HG02763 (cell line): Measurements from ENCODE around the gene ZNF493.
A peak's percentile ranks its signal among the peaks of the same experiment; 100 is the strongest.

Source experiments
- ATAC-seq: cut with Tn5 transposase; IDR thresholded peaks from one replicate; pipeline ENCODE4 v1.9.1; 2021; ENCODE audit warnings: mild to moderate bottlenecking, moderate library complexity; ENCODE audit not compliant: unreplicated experiment

The ZNF493 gene

DNA sequence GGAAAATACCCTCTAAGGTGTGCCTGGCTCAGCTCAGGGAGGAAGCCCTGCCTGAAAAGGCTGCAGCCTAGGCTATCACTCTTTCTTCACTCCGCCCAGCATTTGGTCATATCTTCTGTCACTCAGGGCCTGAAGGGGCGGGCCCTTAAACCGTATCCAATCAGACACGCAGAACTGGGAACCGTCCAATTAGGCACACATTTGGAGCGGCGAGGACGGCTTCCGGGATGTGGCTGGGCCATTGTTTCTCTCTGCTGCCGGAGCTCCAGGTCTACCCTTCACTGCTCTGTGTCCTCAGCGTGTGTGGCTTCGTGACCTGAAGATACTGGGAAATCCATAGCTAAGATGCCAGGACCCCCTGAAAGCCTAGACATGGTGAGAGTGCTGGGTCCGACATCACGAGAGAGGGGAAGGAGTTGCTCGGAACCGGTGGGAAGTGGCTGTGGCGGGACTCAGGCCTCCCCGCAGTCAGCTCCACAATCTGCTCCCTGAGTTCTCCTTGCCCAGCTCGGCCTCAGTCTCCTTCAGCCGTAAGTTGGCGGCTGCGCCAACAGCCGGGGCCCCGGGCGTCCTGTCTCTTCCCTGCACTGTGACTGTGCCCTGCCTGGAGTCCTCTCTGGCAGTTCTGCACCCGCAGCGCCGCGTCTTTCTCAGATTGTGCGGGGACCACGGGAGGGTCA, at the start of gene ZNF493:
Gene ZNF493 (plus strand): TSS at position 241 of the 680 bp plus-strand sequence. CDS start 105 bp downstream, at position 346.
- peak; percentile 99 for ATAC-seq

DNA sequence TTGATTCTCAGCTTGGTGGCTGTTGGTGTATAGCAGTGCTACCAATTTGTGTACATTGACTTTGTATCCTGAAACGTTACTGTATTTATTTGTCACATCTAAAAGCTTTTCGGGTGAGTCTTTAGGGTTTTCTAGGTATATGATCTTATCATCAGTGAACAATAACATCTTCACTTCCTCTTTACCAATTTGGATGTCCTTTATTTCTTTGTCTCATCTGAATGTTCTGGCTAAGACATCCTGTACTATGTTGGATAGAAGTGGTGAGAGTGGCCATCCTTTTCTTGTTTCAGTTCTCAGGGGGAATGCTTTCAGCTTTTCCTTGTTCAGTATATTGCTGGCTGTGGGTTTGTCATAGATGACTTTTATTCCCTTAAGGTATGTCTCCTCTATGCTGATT, 44.1 kb upstream of the ZNF493 start:
- ATAC-seq: no peak

DNA sequence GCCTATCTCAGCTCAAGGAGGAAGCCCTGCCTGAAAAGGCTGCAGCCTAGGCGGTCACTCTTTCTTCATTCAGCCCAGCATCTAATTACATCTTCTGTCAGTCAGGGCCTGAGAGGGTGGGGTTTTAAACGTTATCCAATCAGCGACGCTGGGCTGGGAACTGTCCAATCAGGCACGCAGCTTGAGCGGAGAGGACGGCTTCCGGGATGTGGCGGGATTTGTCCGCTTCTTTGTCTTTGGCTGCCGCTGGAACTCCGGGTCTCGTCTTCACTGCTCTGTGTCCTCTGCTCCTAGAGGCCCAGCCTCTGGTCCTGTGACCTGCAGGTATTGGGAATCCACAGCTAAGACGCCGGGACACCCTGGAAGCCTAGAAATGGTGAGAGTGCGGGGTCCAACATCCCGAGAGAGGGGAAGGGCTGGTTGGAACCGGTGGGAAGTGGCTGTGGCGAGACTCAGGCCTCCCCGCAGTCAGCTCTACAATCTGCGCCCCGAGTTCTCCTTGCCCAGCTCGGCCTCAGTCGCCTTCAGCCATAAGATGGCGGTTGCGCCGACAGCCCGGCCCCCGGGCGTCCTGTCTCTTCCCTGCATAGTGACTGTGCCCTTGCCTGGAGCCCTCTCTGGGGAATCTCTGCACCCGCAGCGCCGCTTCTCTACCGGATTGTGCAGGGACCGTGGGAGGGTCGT, 38.0 kb upstream of the ZNF493 start, which contains the start of gene ZNF738:
Gene ZNF738 (plus strand): TSS at position 233 of the 684 bp plus-strand sequence. CDS start 141 bp downstream, at position 374.
- peak; percentile 98 for ATAC-seq

DNA sequence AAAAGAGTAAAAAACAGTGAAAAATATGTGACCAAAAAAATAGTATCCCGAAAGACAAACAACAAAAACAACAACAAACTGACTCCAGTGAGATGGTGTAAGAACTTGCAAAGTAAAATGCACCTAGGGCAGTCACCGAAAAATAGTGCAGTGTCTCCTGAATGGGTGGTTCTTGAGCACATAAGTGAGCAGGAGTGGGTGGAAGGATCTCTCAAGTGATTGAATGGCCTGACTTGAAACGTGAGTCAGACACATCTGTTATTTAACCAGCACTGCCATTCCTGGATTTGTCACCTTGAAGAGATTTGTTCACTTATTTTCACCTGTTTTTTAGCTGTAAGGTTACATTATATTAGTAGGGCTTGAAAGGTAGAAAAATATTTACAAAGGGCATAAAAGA, 34.6 kb upstream of the ZNF493 start:
- no peak for ATAC-seq

DNA sequence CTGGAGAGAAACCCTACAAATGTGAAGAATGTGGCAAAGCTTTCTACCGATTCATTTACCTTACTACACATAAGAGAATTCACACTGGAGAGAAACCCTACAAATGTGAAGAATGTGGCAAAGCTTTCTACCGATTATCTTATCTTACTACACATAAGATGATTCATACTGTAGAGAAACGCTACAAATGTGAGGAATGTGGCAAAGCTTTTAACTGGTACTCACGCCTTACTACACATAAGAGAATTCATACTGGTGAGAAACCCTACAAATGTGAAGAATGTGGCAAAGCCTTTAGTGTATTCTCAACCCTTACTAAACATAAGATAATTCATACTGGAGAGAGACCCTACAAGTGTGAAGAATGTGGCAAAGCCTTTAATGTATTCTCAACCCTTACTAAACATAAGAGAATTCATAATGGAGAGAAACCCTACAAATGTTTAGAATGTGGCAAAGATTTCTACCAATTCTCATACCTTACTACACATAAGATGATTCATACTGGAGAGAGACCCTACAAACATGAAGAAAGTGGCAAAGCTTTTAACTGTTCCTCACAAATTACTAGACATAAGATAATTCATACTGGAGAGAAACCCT, 12.9 kb upstream of the ZNF493 start:
- ATAC-seq: no peak

DNA sequence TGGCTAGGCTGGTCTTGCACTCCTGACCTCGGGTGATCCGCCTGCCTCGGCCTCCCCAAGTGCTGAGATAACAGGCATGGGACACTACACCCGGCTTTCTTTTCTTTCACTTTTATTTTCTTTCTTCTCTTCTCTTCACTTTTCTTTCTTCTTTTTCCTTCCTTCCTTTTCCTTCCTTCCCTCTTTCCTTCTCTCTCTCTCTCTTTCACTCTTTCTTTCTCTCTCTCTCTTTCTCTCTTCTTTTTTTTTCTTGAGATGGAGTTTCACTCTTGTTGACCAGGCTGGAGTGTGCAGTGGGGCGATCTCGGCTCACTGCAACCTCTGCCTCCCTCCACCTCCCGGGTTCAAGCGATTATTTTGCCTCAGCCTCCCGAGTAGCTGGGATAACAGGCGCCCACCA, 812 bp upstream of the ZNF493 start:
- no peak for ATAC-seq

DNA sequence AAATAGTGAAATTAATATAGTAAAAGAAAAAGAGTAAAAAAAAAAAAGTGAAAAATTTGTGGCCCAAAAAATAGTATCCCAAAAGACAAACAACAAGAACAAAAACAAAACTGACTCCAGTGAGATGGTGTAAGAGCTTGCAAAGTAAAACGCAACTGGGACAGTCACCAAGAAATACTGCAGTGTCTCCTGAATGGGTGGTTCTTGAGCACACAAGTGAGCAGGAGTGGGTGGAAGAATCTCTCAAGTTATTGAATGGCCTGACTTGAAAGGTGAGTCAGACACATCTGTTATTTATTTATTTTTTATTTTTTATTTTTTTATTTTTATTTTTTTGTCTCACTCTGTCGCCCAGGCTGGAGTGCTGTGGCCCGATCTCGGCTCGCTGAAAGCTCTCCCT, 1.9 kb downstream of the ZNF493 start:
- no peak for ATAC-seq

DNA sequence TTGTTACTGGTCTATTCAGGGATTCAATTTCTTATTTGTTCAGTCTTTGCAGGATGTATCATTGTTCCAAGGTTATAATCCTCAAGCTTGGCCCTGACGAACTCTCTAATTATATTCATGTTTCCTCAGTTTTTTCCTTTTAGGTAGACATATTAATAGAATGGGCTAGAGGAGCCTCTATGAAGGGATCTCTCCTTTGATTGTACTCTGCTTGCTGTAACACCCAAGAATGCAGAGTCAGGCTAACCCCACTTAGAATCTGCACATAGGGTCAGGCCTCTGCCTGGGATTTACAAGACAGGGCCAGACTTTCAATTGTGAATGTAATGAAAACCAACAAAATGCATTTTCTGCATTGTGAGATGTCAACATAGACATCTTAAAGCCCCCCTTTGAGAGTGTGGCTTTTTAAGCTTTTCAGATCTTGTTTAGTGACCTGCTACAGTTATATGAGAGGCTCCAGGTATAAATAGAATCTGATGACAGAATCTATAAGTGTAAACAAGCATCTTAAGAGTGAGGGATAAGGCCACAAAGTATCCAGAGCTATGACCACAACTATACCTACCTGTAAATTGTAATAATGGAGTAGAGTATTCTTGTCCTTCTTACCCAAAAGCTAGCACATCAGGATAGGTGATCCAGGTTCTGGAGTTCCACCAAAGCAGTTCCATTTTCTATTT, 5.5 kb downstream of the ZNF493 start:
- no peak for ATAC-seq

DNA sequence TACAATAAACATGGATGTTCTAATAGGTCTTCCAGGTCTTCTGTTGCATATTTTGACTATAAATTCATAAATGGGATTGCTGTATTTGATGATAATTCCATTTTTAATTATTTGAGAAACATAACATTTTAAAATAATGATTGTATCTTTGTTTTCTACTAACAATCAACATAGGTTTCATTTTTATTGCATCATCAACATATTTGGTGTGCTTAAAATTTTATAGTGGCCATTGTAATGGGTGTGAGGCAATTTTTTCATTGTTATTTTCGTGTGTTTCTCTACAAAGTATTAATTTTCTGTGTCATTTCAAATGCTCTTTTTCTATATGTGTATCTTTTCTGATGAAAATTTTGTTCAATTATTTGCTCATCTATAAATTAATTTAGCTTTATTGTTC, 13.2 kb downstream of the ZNF493 start:
- no peak for ATAC-seq

DNA sequence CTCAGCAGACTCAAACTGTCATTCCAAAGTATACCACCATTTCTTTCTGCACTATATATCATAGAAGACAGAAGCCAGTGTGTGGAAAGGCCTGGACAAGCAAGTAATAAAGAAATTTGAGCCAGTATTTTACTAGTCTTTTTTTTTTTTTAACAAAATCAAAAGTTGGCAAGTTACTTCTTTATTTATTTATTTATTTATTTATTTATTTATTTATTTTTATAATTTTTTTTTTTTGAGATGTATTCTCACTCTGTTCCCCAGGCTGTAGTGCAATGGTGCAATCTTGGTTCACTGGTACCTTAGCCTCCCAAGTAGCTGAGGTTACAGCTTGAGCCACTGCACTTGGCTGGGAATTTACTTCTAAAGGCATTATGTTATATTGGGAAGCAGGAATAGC, 25.3 kb downstream of the ZNF493 start:
- no peak for ATAC-seq

DNA sequence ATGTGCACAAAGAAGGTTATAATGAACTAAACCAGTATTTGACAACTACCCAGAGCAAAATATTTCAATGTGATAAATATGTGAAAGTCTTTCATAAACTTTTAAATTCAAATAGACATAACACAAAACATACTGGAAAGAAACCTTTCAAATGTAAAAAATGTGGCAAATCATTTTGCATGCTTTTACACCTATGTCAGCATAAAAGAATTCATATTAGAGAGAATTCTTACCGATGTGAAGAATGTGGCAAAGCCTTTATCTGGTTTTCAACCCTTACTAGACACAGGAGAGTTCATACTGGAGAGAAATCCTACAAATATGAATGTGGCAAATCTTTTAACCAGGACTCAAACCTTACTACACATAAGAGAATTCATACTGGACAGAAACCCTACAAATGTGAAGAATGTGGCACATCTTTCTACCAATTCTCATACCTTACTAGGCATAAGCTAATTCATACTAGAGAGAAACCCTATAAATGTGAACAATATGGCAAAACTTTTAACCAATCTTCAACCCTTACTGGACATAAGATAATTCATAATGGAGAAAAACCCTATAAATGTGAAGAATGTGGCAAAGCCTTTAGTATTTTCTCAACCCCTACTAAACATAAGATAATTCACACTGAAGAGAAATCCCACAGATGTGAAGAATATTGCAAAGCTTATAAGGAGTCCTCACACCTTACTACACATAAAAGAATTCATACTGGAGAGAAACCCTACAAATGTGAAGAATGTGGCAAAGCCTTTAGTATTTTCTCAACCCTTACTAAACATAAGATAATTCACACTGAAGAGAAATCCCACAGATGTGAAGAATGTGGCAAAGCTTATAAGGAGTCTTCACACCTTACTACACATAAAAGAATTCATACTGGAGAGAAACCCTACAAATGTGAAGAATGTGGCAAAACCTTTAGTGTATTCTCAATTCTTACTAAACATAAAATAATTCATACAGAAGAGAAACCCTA, 26.4 kb downstream of the ZNF493 start:
- ATAC-seq: no peak

DNA sequence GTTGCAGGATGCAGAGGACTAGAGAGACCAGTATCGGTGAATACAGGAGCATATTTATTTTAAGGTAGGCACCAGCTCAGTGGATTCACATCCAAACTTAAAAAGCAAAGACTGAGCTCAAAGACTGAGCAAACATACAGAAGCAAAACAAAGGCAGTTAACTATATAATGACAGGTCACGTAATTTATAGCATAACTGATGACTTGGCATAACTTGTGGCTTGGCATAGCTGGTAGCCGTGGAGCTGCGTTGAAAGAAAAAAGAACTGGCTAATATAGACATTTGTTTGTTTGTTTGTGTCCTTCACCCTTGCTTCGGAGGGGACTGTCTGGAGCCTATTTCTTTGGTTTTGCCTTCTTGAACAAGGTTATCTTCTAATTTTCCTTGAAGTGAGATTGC, 33.7 kb downstream of the ZNF493 start:
- no peak for ATAC-seq

DNA sequence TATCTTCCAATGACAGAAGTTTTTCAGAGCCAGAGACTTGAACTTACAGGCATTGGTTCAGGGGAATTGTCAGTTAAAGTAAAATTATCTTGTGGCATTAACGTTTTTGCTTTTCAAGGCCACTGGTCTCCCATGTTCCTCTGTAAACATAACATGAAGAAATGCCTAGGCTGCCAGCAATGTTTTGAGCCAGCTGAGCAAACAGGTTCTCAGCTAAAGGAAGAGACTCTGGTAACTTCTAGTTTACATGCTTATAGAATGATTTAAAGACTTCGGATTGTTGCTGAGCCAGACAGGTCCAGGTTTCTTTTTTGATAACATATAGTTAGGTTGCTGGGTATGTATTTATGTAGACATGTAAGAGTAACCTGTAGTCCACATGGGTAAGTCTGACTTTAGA, 35.7 kb downstream of the ZNF493 start:
- ATAC-seq: no peak

DNA sequence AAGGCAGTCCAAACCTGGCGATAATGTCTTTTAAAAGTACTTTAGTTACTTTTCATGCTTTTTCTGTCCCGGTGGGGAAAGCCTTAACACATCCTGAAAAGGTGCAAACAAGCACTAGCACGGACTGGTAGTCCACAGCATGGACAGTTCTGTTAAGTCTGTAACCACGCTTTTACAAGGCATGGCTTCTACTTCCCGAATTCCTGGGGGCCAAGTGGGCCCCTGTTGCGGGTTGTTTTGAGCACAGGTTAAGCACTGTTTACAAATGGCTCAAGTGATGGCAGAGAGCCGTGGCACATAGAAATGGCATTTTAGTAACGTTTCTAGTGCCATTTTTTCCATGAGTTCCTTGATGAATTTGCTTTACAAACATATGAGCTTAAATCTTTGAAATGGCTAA, 37.6 kb downstream of the ZNF493 start:
- no peak for ATAC-seq

DNA sequence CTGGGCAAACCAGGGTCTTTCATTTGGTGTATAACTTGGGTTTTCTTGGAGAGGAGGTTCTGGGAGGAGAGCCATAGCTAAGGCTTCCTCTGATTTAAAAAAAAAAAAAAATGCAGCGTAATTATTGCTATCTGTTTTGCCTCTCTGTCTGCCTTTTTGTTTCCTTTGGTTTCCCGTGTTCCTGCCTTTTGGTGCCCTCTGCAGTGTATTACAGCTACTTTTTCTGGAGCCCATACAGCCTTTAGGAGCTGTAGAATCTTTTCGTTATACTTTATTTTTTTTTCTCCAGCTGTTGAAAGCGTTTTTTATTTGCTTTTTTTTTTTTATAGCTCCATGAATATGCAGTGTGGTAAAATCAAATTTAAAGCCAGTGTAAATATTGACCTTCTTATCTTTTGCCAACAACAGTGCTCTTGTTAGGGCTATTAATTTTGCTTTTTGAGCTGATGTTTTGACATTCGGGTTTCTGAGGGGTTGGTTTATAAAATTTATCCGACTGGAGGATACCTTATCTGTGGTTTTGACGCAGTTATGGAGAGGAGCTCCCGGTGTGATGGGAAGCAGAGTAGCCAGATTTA, 38.1 kb downstream of the ZNF493 start:
- no peak for ATAC-seq

DNA sequence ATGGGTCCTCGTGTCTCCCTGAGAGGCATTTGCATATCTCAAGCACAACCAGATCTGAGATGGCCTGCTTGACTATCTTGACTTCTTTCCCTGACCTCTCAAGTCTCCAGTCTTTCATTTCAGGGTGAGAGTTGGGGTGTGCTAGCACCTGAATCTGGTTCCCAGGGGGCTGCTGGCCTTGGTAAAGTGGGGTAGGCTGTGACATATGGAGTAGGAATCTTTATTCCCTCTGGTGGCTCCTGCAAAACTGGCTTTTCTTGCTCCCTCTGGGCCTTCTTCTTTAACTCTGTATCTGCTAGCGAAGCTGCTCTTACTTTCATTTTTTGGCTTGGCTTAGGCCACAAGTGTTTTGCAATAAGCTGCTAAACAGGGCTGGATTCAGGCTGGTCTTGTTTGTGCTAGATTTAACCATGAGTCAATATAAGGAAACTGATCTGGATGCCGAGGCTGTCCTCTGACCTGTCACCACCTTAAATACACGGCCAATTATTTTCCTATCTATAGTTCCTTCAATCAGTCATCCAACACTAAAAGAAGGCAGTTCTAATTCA, 42.3 kb downstream of the ZNF493 start:
- ATAC-seq: no peak

DNA sequence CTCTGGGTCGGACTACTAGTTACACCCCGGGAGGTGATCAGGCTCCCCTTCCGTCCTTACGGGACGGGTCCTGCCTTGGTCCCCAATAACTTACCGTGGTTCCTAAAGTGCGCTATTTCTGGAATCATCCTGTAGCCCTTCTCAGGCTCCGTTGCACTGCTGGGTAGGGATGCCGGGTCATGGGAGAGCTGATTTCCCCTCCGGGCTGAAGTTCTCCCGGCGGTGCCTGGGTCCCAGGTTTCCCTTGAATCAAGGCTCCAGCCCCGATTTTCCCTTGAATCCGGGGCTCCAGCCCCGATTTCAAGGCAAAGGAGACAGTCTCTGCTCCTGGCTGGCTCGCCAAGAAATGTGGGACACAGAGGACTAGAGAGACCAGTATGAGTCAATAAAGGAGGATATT, 43.4 kb downstream of the ZNF493 start:
- ATAC-seq: no peak

DNA sequence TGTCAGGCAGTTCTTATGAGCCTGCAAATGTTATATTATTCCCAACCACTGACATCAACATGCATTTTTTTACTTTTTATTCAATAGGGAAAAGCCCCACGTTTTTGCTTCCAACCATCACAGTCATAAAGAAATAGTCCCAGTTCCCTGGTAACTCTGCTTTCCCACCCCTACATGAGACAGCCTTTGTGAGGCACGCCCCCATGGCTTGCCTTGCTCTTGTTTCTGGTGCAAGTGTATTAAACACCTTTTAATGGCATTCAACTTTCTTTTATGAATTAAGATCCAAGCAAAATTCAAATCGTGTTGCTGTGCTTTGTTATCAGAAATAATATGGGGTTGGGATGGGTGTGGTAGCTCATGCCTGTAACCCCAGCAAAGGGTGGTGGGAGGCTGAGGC, 54.3 kb downstream of the ZNF493 start:
- ATAC-seq: no peak

DNA sequence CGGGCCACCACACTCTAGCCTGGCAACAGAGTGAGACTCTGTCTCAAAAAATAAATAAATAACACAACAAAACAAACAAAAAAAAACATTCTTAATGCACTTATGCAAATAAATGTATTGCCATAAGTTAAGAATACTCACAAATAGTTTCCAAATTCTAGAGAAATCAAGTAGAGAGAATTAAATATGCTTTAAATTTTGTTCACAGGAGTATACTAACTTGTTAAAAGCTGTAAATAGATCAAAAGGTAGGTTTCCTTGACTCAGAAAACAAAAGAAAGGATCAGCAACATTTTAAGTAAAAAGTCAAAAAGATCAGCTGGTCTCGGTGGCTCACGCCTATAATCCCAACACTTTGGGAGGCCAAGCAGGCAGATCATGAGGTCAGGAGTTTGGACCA, 58.0 kb downstream of the ZNF493 start:
- ATAC-seq: no peak

DNA sequence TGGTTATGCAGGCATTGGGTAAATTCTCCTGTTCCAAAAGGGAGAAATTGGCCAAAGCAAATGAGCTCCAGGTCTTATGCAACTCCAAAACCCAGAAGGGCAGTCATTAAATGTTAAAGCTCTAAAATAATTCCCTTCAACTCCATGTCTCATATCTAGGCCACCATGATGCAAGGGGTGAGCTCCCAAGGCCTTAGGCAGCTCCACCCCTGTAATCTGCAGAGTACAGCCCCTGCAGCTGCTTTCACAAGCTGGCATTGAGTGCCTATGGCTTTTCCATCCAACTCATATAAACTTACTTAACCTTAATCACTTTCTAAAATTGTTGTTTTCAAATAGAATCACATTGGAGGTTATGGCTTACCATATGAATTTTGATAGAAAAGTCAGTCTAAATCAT, 63.8 kb downstream of the ZNF493 start:
- no peak for ATAC-seq
